Measurements from ENCODE around the gene PADI1.

PADI1 gene, protein sequence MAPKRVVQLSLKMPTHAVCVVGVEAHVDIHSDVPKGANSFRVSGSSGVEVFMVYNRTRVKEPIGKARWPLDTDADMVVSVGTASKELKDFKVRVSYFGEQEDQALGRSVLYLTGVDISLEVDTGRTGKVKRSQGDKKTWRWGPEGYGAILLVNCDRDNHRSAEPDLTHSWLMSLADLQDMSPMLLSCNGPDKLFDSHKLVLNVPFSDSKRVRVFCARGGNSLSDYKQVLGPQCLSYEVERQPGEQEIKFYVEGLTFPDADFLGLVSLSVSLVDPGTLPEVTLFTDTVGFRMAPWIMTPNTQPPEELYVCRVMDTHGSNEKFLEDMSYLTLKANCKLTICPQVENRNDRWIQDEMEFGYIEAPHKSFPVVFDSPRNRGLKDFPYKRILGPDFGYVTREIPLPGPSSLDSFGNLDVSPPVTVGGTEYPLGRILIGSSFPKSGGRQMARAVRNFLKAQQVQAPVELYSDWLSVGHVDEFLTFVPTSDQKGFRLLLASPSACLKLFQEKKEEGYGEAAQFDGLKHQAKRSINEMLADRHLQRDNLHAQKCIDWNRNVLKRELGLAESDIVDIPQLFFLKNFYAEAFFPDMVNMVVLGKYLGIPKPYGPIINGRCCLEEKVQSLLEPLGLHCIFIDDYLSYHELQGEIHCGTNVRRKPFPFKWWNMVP

DNA sequence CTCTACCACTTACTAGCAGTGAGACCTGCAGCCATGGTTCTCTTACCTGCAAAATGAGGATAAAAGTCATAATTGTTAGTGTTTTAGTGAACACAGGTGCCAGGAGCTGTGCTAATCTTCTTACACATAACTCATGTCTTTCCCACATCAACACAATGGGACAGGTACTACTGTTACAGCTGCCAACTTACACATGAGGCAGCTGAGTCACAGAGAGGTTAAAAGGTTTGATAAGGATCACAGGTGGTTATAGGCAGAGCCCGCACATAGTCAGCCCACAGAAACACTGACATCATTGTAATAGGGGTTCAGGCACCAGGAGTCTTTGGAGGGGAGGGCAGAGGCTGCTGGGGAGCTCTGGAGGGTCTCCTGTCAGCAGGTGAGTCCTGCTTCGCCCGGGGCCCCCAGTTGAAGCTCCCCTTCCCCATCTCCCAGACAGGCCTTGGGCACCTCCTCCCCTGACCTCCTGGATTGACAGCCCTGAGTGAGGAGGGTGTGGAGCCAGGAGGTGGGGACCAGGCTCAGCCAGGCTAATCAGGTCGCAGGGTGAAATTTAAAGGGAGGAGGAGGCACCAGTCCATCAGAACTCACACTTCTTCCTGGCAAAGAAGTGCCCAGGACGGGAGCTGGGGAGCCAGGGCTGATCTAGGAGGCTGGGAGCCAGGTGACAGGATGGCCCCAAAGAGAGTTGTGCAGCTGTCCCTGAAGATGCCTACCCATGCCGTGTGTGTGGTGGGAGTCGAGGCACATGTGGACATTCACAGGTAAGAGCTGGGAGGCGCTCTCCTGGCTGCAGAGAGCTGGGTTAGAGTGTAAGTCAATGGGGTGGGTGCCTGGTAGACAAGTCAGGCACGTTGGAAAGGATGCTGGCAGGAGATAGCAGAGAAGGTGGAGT lies at the start of gene PADI1:
Gene PADI1, plus strand, starts transcription at position 583 of the 895 bp plus-strand sequence. Its CDS starts 90 bp downstream, at position 673.
- no peak for DNase-seq

DNA sequence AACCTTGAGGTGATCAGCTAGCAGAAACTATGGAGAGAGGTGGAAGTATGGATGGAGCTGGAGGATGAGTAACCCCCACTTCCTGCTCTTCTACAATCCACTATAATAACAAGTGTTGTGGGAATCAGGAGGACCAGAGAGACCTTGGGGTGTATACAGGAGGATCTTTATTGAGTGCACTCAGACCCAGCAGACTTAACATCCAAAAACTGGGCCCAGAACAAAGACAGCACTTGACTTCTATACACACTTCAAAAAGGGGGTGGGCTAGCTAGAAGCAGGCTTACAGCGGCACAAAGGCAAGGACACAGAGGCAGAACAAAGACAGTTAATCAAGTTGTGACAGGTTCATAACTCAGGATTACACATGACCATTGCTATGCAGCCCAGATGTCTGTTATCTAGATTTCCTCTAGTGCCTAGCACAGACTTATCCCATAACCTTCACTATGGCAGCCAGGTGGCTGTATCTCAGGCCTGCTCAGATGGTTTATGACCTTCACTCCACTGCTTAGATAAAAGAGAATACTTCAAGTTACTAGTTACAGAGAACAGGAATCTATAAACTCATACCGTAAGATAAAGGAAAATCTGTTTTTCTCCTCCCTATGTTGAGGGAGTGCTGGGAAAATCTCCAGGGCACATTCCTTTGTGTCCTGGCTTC lies 49.5 kb upstream of the PADI1 start:
- DNase-seq, result no peak

DNA sequence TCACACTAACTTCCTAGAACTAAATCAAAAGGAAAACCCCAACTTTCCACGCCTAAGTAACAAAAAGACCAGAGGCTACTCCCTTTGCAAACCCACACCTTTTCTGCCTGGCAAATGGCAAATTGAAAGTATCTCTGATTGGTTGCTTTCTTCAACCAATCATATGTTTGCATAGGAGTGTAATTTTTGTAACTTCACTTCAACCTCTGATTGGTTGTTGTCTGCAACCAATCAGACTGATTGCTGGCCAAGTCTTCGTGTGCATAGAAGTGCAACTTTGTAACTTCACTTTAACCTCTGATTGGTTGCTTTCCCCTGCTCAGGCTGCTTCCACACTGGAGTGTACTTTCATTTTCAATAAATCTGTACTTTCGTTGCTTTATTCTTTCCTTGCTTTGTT lies 48.8 kb upstream of the PADI1 start:
- DNase-seq, result no peak

DNA sequence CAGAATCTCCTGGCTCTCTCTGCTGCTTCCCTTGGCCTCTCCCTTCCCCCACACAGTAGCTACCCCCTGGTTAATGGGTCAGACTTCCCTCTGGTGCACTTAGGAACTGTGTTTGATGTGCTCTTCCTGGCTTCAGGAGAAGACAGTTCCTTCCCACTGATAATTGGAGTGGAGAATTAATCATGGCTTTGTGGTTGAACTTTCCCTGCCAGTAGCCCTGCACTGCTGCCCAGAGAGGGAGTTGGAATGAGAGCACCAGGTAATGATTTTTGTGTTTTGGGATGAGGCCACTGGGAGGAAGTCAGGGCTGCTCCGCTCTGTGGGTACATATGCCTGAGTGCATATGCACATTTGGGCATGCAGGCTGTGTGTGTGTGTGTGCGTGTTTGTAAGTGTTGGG lies 46.0 kb upstream of the PADI1 start:
- DNase-seq, result no peak

DNA sequence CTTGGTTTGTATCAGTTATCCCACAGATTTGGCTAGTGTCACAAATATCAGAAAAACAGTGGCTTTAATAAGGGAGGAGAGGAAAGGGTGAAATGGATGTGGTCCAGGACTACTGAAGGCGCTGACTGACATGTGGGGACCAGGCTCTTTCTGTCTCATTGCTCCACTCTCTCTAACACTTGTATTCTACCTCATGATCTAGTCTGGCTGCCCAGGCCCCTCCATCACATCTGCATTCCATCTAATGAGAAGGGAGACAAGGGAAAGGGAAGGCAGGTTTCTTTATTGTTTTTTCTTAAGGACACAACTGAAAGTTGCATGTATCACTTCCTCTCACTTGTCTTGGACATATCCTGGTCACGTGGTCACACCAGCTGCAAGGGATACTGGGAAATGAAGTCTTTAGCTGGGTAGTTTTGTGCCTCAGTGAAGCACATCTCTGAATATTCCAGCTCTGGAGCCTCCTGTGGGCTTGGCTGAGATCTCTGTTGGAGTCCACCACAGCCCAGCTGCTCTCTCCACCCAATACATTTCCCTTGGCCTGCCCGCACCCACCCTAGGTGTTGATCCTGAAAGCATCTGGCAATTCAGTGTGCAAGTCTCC lies 43.7 kb upstream of the PADI1 start:
- no peak for DNase-seq

DNA sequence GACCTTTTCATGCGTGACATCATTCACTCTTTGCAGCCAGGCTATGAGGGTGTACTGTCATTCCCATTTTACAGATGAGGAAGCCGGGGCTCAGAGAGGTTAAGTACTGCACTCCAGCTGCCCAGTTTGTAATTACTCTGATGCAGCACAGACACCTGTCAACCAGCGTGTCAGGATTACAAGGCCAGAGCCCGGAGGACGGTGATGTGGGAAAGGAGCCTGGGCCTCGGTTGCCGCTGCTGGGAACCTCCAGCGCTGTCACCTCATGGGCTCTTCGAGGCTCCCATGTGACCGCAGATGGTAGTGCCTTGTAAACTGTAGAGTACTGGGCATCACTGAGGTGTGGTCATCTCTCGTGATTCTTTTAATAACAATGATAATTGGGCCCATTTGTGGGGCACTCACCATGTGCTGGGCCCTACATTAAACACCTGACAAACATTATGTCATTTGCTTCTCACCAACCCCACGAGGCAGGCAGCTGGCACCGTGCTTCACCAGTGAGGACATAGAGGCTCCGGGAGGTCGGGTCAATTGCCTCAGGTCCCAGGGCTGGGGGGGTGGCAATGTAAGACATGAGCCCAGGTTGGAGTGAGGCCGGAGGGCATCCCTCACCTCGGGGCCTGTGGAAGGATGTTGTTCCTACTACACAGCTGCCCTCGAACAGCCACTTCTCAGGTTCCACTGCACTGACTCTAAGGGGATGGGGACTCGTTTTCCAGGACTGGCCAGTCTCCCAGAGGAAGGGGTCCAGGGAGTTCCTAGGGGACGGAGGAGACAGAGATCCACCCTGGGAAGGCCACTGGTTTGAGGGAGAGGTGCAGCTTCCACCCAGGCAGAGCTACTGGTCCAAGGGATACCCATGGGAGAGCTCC lies 42.8 kb upstream of the PADI1 start:
- DNase-seq, result no peak

DNA sequence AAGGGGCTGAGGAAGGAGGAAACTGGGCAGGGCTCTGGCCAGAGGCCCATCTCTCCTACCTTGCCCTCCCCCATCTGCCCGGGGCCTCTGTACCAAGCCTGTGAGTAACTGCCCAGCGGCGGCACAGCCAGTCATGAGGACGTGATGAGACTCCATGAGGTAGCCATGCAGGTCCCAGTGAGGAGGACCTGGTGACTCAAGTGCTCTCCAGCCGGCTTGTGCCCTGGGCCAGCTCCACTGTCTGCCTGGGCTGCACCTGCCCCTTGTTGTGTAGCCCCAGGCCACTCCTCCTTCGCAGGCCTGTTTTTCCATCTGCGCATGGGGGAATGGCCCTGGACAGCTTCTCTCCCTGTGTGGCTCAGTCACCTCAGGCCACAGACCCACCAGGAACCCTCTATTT lies 42.0 kb upstream of the PADI1 start:
- DNase-seq, result no peak

DNA sequence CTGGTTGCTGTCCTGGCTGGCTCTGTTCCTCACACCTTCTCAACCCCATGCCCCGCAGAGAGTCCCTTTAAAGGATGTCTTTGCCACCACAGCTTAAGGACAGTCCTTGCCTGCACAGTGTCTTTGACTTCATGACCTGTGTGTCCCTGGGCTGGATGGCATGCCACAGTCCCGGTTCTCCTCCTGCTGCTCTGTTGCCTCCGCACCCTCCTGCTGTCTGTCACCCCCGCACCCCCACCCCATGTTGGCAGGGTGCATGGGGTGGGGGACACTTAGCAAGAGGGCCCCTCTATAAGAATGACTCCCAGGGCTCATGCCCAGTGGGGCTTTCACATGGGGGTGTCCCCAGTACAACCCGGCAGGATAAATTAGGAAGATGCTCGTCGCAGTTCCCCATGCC lies 41.6 kb upstream of the PADI1 start:
- DNase-seq, result no peak

DNA sequence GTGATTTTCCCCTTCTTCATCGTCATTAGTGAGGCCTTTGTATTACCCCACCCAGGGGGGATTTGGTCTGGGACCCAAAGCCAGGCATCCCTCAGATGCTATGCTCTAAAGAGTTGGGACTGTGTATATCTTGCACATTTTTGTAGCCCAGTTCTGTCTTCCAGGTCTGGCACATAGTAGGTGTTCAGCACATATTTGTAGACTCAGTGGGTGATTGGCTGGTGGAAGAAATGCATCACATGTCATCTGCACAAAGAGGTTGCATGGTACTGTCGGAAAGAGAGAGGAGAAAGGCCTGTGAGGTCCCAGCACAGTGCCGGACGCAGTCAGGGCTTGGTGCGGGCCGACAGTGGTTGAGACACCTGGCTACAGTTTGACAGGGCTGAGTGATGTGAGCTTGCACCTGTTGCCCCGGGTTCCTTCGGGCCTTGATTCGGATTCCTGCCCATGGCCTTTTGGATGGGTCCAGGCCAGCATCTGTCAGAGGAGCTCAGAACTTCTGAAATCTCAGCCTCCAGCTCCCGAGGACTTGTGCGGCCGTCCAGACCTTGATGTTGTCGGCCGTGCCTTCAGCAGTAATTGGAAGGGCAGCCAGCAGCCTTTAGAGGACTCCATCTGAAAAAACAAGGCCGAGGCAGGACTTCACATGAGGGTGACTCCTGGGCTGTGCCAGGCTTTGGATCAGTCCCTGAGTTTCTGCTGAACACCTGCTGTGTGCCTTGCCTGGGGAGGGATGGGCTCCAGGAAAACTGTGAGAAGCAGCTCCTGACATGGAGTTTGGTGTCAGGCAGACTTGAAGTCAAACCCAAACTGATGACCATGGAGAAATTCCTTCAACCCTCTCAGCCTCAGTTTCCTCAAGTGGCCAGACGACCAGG lies 40.9 kb upstream of the PADI1 start:
- no peak for DNase-seq

DNA sequence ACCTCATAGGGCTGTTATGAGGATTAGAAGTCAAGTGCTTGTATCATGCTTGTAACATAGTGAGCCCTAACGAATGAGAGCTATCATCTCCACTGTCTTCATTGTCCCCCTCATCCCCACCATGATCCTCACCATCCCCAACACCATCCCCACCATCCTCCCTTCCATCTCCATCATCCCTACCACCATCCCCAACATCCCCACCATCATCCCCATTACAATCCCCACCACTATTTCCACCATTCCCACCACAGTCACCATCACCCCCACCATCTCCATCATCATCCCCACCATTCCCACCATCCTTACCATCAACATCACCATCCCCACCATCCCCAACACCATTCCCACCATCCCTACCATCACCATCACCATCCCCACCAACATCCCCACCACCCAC lies 39.1 kb upstream of the PADI1 start:
- no peak for DNase-seq

DNA sequence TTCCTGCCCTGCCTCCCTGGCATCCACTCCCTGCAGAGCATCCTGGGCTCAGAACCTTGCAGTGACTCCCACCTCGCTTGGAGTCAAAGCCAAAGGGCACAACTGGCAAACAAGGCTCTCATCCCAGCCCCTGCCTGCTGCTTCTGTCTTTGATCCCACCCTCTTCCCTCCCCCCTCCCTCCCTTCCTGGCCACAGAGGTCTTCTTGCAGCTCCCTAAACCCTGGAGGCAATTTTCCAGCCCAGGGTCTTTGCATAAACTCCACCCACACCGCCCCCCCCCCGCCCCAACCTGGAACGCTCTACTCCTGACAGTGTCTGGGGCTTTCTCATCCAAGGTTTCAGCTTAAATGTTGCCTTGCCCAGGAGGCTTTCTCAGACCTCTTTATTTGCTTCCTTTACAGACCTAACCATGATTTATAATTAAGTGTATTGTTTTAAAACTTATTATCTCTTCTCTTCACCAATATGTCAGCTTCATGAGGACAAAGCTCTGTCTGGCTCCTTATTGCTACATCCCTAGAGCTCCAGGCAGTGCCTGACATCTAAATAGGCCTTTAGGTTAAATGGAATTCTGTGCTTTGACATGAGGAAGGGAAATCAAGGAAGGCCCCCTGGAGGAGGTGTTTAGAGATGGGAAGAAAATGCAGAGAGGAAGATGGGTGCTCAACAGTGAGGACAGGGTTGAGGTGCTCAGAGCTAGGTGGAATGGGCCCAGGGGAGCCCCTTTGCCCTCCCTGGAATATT lies 37.7 kb upstream of the PADI1 start:
- no peak for DNase-seq

DNA sequence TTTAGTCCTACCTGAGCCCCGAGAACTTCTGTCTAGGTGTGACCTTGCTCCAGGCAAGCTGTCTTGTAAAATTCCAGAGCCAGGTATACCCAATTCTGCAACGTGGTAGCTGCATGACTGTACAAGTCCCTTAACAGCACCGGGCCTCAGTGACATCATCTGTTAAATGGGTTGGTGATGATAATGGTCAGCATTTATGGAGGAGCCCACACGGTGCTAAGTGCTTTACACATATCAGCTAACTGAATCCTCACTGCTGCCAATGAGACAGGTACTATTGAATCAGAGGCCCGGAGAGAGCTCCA lies 37.2 kb upstream of the PADI1 start:
- no peak for DNase-seq

DNA sequence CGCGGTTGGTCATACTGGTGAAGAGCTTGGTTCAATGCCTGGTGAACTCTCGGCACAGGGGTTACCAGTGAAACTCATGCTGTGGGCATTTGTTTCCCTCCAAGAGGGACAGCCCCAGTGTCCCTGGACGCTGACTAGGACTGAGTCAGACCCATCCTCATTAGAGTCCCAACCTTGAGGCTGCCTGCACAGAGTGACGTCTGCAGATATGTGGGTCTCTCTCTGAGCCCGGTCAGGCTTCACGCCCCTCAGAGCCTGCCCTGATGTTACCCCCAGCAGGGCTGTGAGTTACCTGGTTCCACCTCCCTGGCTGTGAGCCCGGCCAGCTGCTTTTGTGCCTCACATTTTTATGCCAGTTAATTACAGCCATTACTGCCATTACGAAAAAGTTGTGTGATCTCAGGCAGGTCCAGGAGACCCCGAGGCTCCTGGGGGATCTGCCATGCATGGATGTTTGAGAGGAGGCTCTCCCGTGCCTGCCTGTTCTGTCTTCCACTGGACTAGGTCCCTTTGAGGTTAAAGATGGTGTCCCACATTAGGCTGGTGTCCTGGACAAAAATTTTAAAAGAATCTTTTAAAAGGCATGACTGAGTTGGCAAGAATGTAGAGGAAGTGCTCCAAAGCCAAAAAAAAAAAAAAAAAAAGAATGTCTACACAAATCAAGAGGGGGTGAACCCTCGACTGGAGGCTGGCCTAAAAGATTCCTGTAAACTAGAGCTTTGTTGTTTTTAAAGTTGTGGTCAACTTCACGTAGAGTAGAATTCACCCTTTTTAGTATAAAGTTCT lies 36.6 kb upstream of the PADI1 start:
- DNase-seq, result no peak

DNA sequence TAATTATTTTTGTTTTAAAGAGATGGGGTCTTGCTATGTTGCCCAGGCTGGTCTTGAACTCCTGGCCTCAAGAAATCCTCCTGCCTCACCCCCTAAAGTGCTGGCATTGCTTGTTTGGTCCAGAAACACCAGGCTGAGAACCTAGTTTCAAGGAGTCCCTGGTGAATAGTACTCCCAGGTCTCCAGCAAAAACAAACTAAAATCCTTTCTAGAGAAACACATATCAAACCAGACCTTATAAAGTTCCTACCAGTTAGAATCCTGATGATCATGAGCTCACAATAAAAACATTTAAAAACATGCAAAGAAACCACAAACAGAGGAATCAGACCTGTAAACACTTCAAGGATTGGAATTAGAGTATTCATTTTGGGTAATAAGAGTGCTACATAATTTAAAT lies 34.4 kb upstream of the PADI1 start:
- DNase-seq, result no peak

DNA sequence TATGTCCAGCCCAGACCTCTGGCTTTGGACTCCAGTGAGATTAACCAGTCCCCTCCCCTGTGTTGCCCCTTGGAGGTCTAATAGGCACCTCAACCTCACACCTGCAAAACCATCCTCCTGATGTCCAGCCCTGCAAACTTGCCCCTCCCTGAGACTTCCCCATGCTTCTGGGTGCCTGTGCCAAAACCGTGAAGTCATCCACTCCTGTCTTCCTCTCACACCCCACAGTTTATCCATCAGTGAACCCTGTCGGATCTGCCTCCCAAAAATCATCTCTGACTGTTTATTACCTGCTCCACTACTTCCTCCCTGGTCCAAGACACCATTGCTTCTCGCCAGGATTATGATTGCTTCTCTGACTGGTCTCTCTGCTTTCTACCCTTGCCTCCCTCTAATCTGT lies 31.7 kb upstream of the PADI1 start:
- DNase-seq, result no peak

DNA sequence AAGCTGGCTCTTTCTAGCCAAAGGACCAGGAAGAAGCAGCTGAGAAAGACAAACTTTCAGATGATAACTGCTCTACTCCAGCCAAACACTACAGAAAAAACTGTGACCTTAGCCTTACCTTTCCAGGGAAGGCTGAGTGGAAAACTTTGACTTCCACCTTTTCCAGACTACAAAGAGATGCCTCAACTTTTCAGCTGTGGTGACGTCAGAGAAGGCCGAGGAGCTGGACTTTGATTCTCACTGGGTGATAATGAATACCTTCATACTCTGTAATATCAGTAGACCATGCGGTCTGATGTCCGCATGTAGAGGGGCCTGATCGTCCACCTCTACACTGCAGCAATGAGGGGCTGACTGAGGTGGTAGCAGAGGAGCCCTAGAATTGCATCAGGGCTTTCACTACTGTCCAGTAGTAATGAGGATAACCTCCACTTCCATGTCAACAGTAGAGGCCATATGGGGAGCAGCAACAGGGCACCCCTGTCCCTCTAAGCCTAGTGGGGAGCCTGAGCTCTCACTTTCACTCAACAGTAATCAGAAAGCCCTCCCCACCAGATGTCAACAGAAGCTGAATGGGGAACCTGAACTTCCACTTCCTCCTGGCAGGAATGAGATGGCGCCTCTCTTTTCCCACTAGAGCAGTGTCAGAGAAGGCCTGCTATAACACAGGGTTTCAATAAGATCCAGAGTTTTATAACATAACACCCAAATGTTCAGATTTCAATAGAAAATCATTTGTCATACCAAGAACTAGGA lies 28.4 kb upstream of the PADI1 start:
- DNase-seq, result no peak

DNA sequence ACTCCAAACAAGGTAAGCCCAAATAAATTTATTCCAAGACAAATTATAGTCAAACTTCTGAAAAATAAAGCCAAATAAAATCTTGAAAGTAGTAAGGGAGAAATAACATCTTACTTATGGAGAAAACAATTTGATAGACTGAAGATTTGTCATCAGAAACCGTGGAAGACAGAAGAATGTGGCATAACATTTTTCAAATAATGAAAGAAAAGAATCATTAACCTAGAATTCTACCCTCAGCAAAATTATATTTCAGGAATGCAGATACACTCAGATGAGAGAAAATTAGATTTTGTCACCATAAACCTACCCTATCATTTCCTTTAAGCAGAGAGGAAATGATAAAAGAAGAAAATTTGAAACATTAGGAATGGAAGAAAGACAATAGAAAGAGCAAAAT lies 27.3 kb upstream of the PADI1 start:
- no peak for DNase-seq

DNA sequence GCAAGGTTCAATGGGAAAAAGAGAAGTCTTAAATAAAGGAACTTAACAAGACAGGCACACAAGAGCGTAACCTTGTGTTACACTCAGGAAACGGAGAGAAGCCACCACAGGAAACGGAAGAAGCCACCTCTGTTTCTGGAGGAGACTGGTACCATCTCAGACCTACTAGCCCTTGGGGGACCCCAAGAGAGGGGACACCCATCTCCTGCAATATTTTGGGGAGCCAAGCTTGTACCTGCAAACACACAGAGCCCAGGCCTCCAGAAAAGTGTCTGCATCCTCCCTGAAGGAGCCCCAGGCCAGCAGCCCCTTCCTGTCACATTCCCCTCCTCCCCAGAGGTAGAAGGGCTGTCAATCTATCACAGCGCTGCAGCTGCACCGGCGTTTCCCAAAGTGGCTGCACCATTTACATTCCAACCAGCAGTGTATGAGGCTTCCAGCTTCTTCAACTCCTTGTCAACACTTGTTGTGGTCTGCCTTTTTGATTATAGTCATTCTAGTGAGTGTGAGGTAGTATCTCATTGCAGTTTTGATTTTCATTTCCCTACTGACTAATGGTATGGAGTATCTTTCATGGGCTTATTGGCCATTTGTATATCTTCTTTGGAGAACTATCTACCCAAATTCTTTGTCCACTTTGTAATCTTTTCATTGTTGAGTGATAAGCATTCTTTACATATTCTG lies 23.0 kb upstream of the PADI1 start:
- DNase-seq, result no peak

Measured in NCI-H345 (cell line).